Hematopoietic multipotent progenitor cell treated with erythropoietin and hydrocortisone succinate and interleukin-3 and kit ligand, for 15 days (in vitro differentiated cells): ENCODE results near the gene ITM2C.

Source experiments
- DNase-seq: peaks from one replicate; pipeline ENCODE4 v3.0.0-alpha.2; 2015; ENCODE audit warnings: low spot score

Gene ITM2C

GRCh38 chr2:230893338-230893737 lies 28.6 kb downstream of the ITM2C start:
- no peak for DNase-seq

GRCh38 chr2:230893841-230894781 lies 29.4 kb downstream of the ITM2C start:
- no peak for DNase-seq

GRCh38 chr2:230895536-230896345 lies 31.0 kb downstream of the ITM2C start:
- DNase-seq = no peak

GRCh38 chr2:230896346-230897115 lies 31.8 kb downstream of the ITM2C start:
- no peak for DNase-seq

- no peak for DNase-seq
These were observed 33.4 kb downstream of the ITM2C start for GRCh38 chr2:230898016-230898712.

GRCh38 chr2:230898713-230899091 lies 34.0 kb downstream of the ITM2C start:
- no peak for DNase-seq

- DNase-seq = no peak
These were observed 34.5 kb downstream of the ITM2C start for GRCh38 chr2:230899287-230899686.

- DNase-seq = no peak
These were observed 35.0 kb downstream of the ITM2C start for GRCh38 chr2:230899786-230900185.

GRCh38 chr2:230900336-230900995 lies 35.7 kb downstream of the ITM2C start:
- no peak for DNase-seq

- DNase-seq = no peak
These were observed 36.3 kb downstream of the ITM2C start for GRCh38 chr2:230901006-230901405.

- no peak for DNase-seq
These were observed 37.6 kb downstream of the ITM2C start for GRCh38 chr2:230902180-230902899.

- DNase-seq = no peak
These were observed 38.7 kb downstream of the ITM2C start for GRCh38 chr2:230903231-230904150.

- DNase-seq = no peak
These were observed 40.2 kb downstream of the ITM2C start for GRCh38 chr2:230904856-230905447.

- DNase-seq = no peak
These were observed 41.0 kb downstream of the ITM2C start for GRCh38 chr2:230905448-230906421.

GRCh38 chr2:230906471-230907230 lies 41.9 kb downstream of the ITM2C start:
- DNase-seq = no peak

- DNase-seq = no peak
These were observed 42.8 kb downstream of the ITM2C start for GRCh38 chr2:230907361-230908091.
